Measurements from ENCODE around the gene STK32B. TPM values are rescaled to one million over a fixed set of nuclear protein-coding genes. Genes with fewer than 3 reads are reported as not detected.

STK32B gene
- total RNA-seq, 1 donor from 2014 or later: not detected

- intact Hi-C loops (cut with micrococcal nuclease): no loop called here
These were observed 70.8 kb downstream of the STK32B start for GRCh38 chr4:5122114-5122513.

- intact Hi-C loops (cut with micrococcal nuclease): no loop called here
These were observed 73.6 kb downstream of the STK32B start for GRCh38 chr4:5124876-5125275.

- intact Hi-C loops (cut with micrococcal nuclease): no loop called here
These were observed 74.0 kb downstream of the STK32B start for GRCh38 chr4:5125321-5125720.

GRCh38 chr4:5126231-5126630, 75.0 kb downstream of the STK32B start:
- intact Hi-C loops (cut with micrococcal nuclease): no loop called here

- intact Hi-C loops (cut with micrococcal nuclease): no loop called here
These were observed 75.6 kb downstream of the STK32B start for GRCh38 chr4:5126857-5127256.

- intact Hi-C loops (cut with micrococcal nuclease): no loop called here
These were observed 76.3 kb downstream of the STK32B start for GRCh38 chr4:5127556-5127955.

- intact Hi-C loops (cut with micrococcal nuclease): no loop called here
These were observed 77.3 kb downstream of the STK32B start for GRCh38 chr4:5128569-5128968.

GRCh38 chr4:5133201-5133600, 81.9 kb downstream of the STK32B start:
- intact Hi-C loops (cut with micrococcal nuclease): no loop called here

GRCh38 chr4:5133933-5134594, 82.8 kb downstream of the STK32B start:
- intact Hi-C loops (cut with micrococcal nuclease): no loop called here

- intact Hi-C loops (cut with micrococcal nuclease): no loop called here
These were observed 83.3 kb downstream of the STK32B start for GRCh38 chr4:5134620-5135019.

GRCh38 chr4:5137226-5137625, 85.9 kb downstream of the STK32B start:
- intact Hi-C loops (cut with micrococcal nuclease): no loop called here

- intact Hi-C loops (cut with micrococcal nuclease): no loop called here
These were observed 86.6 kb downstream of the STK32B start for GRCh38 chr4:5137927-5138326.

GRCh38 chr4:5138389-5138788, 87.1 kb downstream of the STK32B start:
- intact Hi-C loops (cut with micrococcal nuclease): no loop called here

- intact Hi-C loops (cut with micrococcal nuclease): no loop called here
These were observed 87.9 kb downstream of the STK32B start for GRCh38 chr4:5139141-5139540.

- intact Hi-C loops (cut with micrococcal nuclease): no loop called here
These were observed 90.5 kb downstream of the STK32B start for GRCh38 chr4:5141802-5142201.

- intact Hi-C loops (cut with micrococcal nuclease): no loop called here
These were observed 91.4 kb downstream of the STK32B start for GRCh38 chr4:5142726-5143125.

- intact Hi-C loops (cut with micrococcal nuclease): no loop called here
These were observed 92.1 kb downstream of the STK32B start for GRCh38 chr4:5143306-5143861.

- intact Hi-C loops (cut with micrococcal nuclease): no loop called here
These were observed 92.7 kb downstream of the STK32B start for GRCh38 chr4:5143940-5144339.

GRCh38 chr4:5144384-5144783, 93.1 kb downstream of the STK32B start:
- intact Hi-C loops (cut with micrococcal nuclease): no loop called here

GRCh38 chr4:5146248-5146647, 95.0 kb downstream of the STK32B start:
- intact Hi-C loops (cut with micrococcal nuclease): no loop called here

GRCh38 chr4:5152521-5152920, 101.2 kb downstream of the STK32B start:
- intact Hi-C loops (cut with micrococcal nuclease): no loop called here

- intact Hi-C loops (cut with micrococcal nuclease): no loop called here
These were observed 105.4 kb downstream of the STK32B start for GRCh38 chr4:5156682-5157081.

Data from T-helper 2 cell treated with Interferon-gamma antibody and Interleukin-4, amounts not matched to agents 100 ng/mL and 5 ng/mL, for 36 hours (primary cell).